Spinal cord (tissue), 10 donors: ENCODE data around the gene PDLIM7. TPM values are rescaled to one million over a fixed set of nuclear protein-coding genes. Genes with fewer than 3 reads are reported as not detected.
"Not testable (repeated sequence)": the region's sequence is repeated elsewhere in the genome, so short reads cannot be mapped to it uniquely, and the experiment has no call there.

ENCODE experiments used
- DNase-seq, 6 donors: peaks; one replicate each; pipeline versions ENCODE4 v3.0.0 to v3.0.0-alpha.2; 2013 to 2015; ENCODE audit warnings: low spot score in 6 of 6, low read depth in 4 of 6
- H3K27ac ChIP-seq: one replicate; pipeline ENCODE4 v1.5.1; 2013; ENCODE audit warnings: low read depth, low read length, control low read depth
- H3K27me3 ChIP-seq: one replicate; pipeline ENCODE4 v1.6.1; 2013; ENCODE audit warnings: low read length; ENCODE audit not compliant: control insufficient read depth, insufficient read depth
- H3K36me3 ChIP-seq: one replicate; pipeline ENCODE4 v1.6.1; 2013; ENCODE audit warnings: low read length; ENCODE audit not compliant: control insufficient read depth, insufficient read depth
- H3K4me1 ChIP-seq: one replicate; pipeline ENCODE4 v1.6.1; 2013; ENCODE audit warnings: low read length; ENCODE audit not compliant: control insufficient read depth, insufficient read depth
- H3K4me3 ChIP-seq: one replicate; pipeline ENCODE4 v1.5.1; 2013; ENCODE audit warnings: low read depth, low read length, control low read depth
- H3K9me3 ChIP-seq: one replicate; pipeline ENCODE4 v1.6.1; 2013; ENCODE audit warnings: low read length; ENCODE audit not compliant: control insufficient read depth, insufficient read depth
- WGBS: methylation state at CpG from one replicate; pipeline ENCODE4 v1.1.5; 2013; ENCODE audit warnings: missing lambda C conversion rate; ENCODE audit not compliant: insufficient coverage; 5-methylcytosine and 5-hydroxymethylcytosine counted together
- polyA plus RNA-seq, 2 donors: library from polyadenylated mRNA; unstranded; fragments of 120-200 nt; gene quantifications; one replicate each; pipeline ENCODE4 v1.2.1, GENCODE V29; 2013; ENCODE audit not compliant: insufficient read length in 2 of 2
- total RNA-seq, 2 donors: library from RNA; depleted of rRNA in 1 of 2; stranded (reverse); fragments of 120-200 nt in 1 of 2; fragments of >200 nt in 1 of 2; gene quantifications; one replicate each; pipeline versions ENCODE4 v1.2.3 to v1.2.4, GENCODE V29; 2013 to 2014
- donor health status: healthy.

Gene PDLIM7
- total and polyA plus RNA-seq, 4 donors, result 23.4 to 128 (median 64.2) TPM

GRCh38 chr5:177485753-177486152 lies 11.7 kb downstream of the PDLIM7 start:
- Histone ChIP-seq H3K4me1 (peaks cover 10% of the 10 kb centered on the region), H3K36me3 (peaks cover 74% of the 10 kb centered on the region)
- DNase-seq, H3K27me3 ChIP-seq, H3K9me3 ChIP-seq, H3K27ac ChIP-seq, H3K4me3 ChIP-seq: not testable (repeated sequence)
- no CpG with 5 or more reads among the region's 3 CpGs for WGBS

GRCh38 chr5:177484902-177485549 lies 12.4 kb downstream of the PDLIM7 start:
- Histone ChIP-seq H3K27me3 (no peaks in the 10 kb centered on the region), H3K4me3 (no peak overlapping the region), H3K36me3 (peaks cover 67% of the 10 kb centered on the region), H3K9me3 (no peaks in the 10 kb centered on the region), H3K4me1 (peaks cover 14% of the 10 kb centered on the region), H3K27ac (peak overlapping the region; percentile 15)
- no peak for DNase-seq
- WGBS, result 73% methylated on average over 13 of the region's 13 CpGs

- no peaks in the 10 kb centered on the region for H3K27me3 ChIP-seq
- WGBS, result 84% methylated on average over 22 of the region's 22 CpGs
- no peak for DNase-seq
- peaks cover 60% of the 10 kb centered on the region for H3K36me3 ChIP-seq
- no peaks in the 10 kb centered on the region for H3K9me3 ChIP-seq
- peaks cover 16% of the 10 kb centered on the region for H3K4me1 ChIP-seq
- no peak overlapping the region for H3K27ac ChIP-seq
- no peak overlapping the region for H3K4me3 ChIP-seq
These were observed 13.2 kb downstream of the PDLIM7 start for GRCh38 chr5:177483994-177484901.

- H3K36me3 ChIP-seq, result peaks cover 52% of the 10 kb centered on the region
- H3K4me3 ChIP-seq, result no peak overlapping the region
- H3K4me1 ChIP-seq, result peaks cover 21% of the 10 kb centered on the region
- H3K27ac ChIP-seq, result no peak overlapping the region
- no peaks in the 10 kb centered on the region for H3K9me3 ChIP-seq
- no peak for DNase-seq
- WGBS, result 95% methylated on average over 5 of the region's 9 CpGs
- H3K27me3 ChIP-seq, result no peaks in the 10 kb centered on the region
These were observed 14.4 kb downstream of the PDLIM7 start for GRCh38 chr5:177483042-177483441.

- DNase-seq, result no peak
- no peaks in the 10 kb centered on the region for H3K9me3 ChIP-seq
- 85% methylated on average over 10 of the region's 10 CpGs for WGBS
- H3K36me3 ChIP-seq, result peaks cover 46% of the 10 kb centered on the region
- H3K27ac ChIP-seq, result no peak overlapping the region
- H3K4me3 ChIP-seq, result no peak overlapping the region
- H3K27me3 ChIP-seq, result no peaks in the 10 kb centered on the region
- peaks cover 24% of the 10 kb centered on the region for H3K4me1 ChIP-seq
These were observed 15.0 kb downstream of the PDLIM7 start for GRCh38 chr5:177482359-177482795.

- DNase-seq, result peak in 2 of 6 donors; percentile 42 to 53
- peaks cover 24% of the 10 kb centered on the region for H3K4me1 ChIP-seq
- WGBS, result 20% methylated on average over 14 of the region's 14 CpGs
- no peak overlapping the region for H3K27ac ChIP-seq
- H3K27me3 ChIP-seq, result no peaks in the 10 kb centered on the region
- H3K9me3 ChIP-seq, result no peaks in the 10 kb centered on the region
- H3K4me3 ChIP-seq, result no peak overlapping the region
- H3K36me3 ChIP-seq, result peaks cover 33% of the 10 kb centered on the region
These were observed 17.6 kb downstream of the PDLIM7 start for GRCh38 chr5:177479774-177480173.

- 55% methylated on average over 16 of the region's 18 CpGs for WGBS
- no peak for DNase-seq
- H3K4me1 ChIP-seq, result peaks cover 29% of the 10 kb centered on the region
- peaks cover 25% of the 10 kb centered on the region for H3K36me3 ChIP-seq
- no peaks in the 10 kb centered on the region for H3K27me3 ChIP-seq
- H3K27ac ChIP-seq, result peak overlapping the region; percentile 71
- H3K9me3 ChIP-seq, result no peaks in the 10 kb centered on the region
- H3K4me3 ChIP-seq, result no peak overlapping the region
These were observed 18.4 kb downstream of the PDLIM7 start for GRCh38 chr5:177478711-177479646.

- Histone ChIP-seq H3K27ac (no peak overlapping the region), H3K4me3 (no peak overlapping the region), H3K4me1 (peaks cover 31% of the 10 kb centered on the region), H3K27me3 (no peaks in the 10 kb centered on the region), H3K9me3 (no peaks in the 10 kb centered on the region), H3K36me3 (peaks cover 14% of the 10 kb centered on the region)
- 86% methylated on average over 10 of the region's 13 CpGs for WGBS
- DNase-seq, result no peak
These were observed 19.5 kb downstream of the PDLIM7 start for GRCh38 chr5:177477701-177478477.
